ENCODE data around the gene ZIM2. TPM values are rescaled to one million over a fixed set of nuclear protein-coding genes. Genes with fewer than 3 reads are reported as not detected.

Gene ZIM2
- total RNA-seq, 4 donors from 2014 or later = 0.38 TPM; not detected in 3

GRCh38 chr19:56822755-56823154 lies 17.8 kb downstream of the ZIM2 start:
- TF ChIP-seq POLR2A (IDR thresholded peaks at IDR 0.05) = no peak
- TF ChIP-seq CTCF (IDR thresholded peaks at IDR 0.05) = no peak
- Histone ChIP-seq H3K4me3 (no peak overlapping the region), H3K36me3 (peaks cover 0 to 27% (median 0%) of the 10 kb centered on the region in 3 donors), H3K27me3 (no peaks in the 10 kb centered on the region), H3K9me3 (peaks cover 0 to 14% (median 0%) of the 10 kb centered on the region in 3 donors), H3K27ac (no peak overlapping the region), H3K4me1 (no peaks in the 10 kb centered on the region)
- intact Hi-C loops (cut with DNase I) = no loop called here
- WGBS, 2 donors = 82 to 86% methylated on average over 5 of the region's 5 CpGs
- no peak for DNase-seq

- TF ChIP-seq POLR2A (IDR thresholded peaks at IDR 0.05) (no peak), CTCF (IDR thresholded peaks at IDR 0.05) (no peak)
- WGBS, 2 donors = 58 to 83% methylated on average over 4 to 6 of the region's 6 CpGs
- no peaks in the 10 kb centered on the region for H3K27me3 ChIP-seq
- peaks cover 0 to 23% (median 0%) of the 10 kb centered on the region in 3 donors for H3K9me3 ChIP-seq
- no peak overlapping the region for H3K27ac ChIP-seq
- H3K4me1 ChIP-seq = no peaks in the 10 kb centered on the region
- intact Hi-C loops (cut with DNase I) = no loop called here
- peaks cover 0 to 36% (median 0%) of the 10 kb centered on the region in 3 donors for H3K36me3 ChIP-seq
- DNase-seq = no peak
- no peak overlapping the region for H3K4me3 ChIP-seq
Observed at GRCh38 chr19:56821675-56822074, 18.9 kb downstream of the ZIM2 start.

- WGBS, 2 donors = 53 to 57% methylated on average over 2 to 5 of the region's 5 CpGs
- no peaks in the 10 kb centered on the region for H3K27me3 ChIP-seq
- peaks cover 0 to 36% (median 0%) of the 10 kb centered on the region in 3 donors for H3K36me3 ChIP-seq
- no peak overlapping the region for H3K4me3 ChIP-seq
- TF ChIP-seq POLR2A (IDR thresholded peaks at IDR 0.05) (no peak), CTCF (IDR thresholded peaks at IDR 0.05) (no peak)
- H3K9me3 ChIP-seq = peaks cover 0 to 23% (median 3%) of the 10 kb centered on the region in 3 donors
- no peaks in the 10 kb centered on the region for H3K4me1 ChIP-seq
- DNase-seq = no peak
- intact Hi-C loops (cut with DNase I) = no loop called here
- H3K27ac ChIP-seq = no peak overlapping the region
Observed at GRCh38 chr19:56821209-56821608, 19.3 kb downstream of the ZIM2 start.

- Histone ChIP-seq H3K36me3 (peaks cover 0 to 36% (median 0%) of the 10 kb centered on the region in 3 donors), H3K4me3 (no peak overlapping the region), H3K4me1 (no peaks in the 10 kb centered on the region), H3K27me3 (no peaks in the 10 kb centered on the region), H3K9me3 (peaks cover 0 to 23% (median 8%) of the 10 kb centered on the region in 3 donors), H3K27ac (no peak overlapping the region)
- no peak for TF ChIP-seq POLR2A (IDR thresholded peaks at IDR 0.05)
- TF ChIP-seq CTCF (IDR thresholded peaks at IDR 0.05) = no peak
- 57 to 78% methylated on average over 2 of the region's 2 CpGs for WGBS, 2 donors
- intact Hi-C loops (cut with DNase I) = no loop called here
- no peak for DNase-seq
Observed at GRCh38 chr19:56819166-56819565, 21.4 kb downstream of the ZIM2 start.

GRCh38 chr19:56814656-56815055 lies 25.9 kb downstream of the ZIM2 start:
- no peak overlapping the region for H3K4me3 ChIP-seq
- no peaks in the 10 kb centered on the region for H3K4me1 ChIP-seq
- no peak for DNase-seq
- no peak overlapping the region for H3K27ac ChIP-seq
- H3K27me3 ChIP-seq = no peaks in the 10 kb centered on the region
- TF ChIP-seq CTCF (IDR thresholded peaks at IDR 0.05) (no peak), POLR2A (IDR thresholded peaks at IDR 0.05) (no peak)
- H3K9me3 ChIP-seq = peaks cover 0 to 18% (median 8%) of the 10 kb centered on the region in 3 donors
- peaks cover 0 to 23% (median 0%) of the 10 kb centered on the region in 3 donors for H3K36me3 ChIP-seq
- WGBS, 2 donors = 73 to 84% methylated on average over 6 to 7 of the region's 7 CpGs
- intact Hi-C loops (cut with DNase I) = no loop called here

All from esophagus squamous epithelium (tissue), 5 donors.